ENCODE data around the gene RALY. TPM values are rescaled to one million over a fixed set of nuclear protein-coding genes. Genes with fewer than 3 reads are reported as not detected.

The RALY gene
- total RNA-seq, 1 experiment from 2014 or later, result 164 TPM

GRCh38 chr20:33948480-33948879 lies 45.2 kb upstream of the RALY start:
- H3K27ac ChIP-seq (ENCODE audit: low read length), result no peak overlapping the region
- H3K36me3 ChIP-seq (ENCODE audit: control insufficient read depth, insufficient read depth, low read length), result no peaks in the 10 kb centered on the region
- intact Hi-C loops (cut with micrococcal nuclease; ENCODE audit: unreplicated experiment), result no loop called here
- in situ Hi-C loops (cut with HindIII; ENCODE audit: low pct_unique_long_range_greater_than_20kb, low sequenced_read_pairs), result no loop called here
- POLR2A ChIA-PET, result no interaction called here
- peaks cover 8% of the 10 kb centered on the region; the same call in 1 of the 2 replicates for H3K9me3 ChIP-seq (ENCODE audit: control insufficient read depth, insufficient read depth, low read depth, low read length)
- TF ChIP-seq REST (IDR thresholded peaks at IDR 0.05; ENCODE audit: insufficient read depth in 1 of 2, low read depth in 2 of 2, low read length in 1 of 2), result no peak
- DNase-seq (ENCODE audit: low read depth, low spot score) (no peak), ATAC-seq (no peak)
- CTCF ChIA-PET, result no interaction called here
- H3K27me3 ChIP-seq (ENCODE audit: control insufficient read depth, insufficient read depth, low read length), result no peaks in the 10 kb centered on the region
- BruUV-seq (replicated peaks), result no TSS peak
- no peak overlapping the region for H3K4me3 ChIP-seq (ENCODE audit: low read depth in 2 of 2, low read length in 2 of 2)
- no peaks in the 10 kb centered on the region for H3K4me1 ChIP-seq (ENCODE audit: control insufficient read depth, insufficient read depth, low read length)

- no TSS peak for BruUV-seq (replicated peaks)
- CTCF ChIA-PET, result interaction anchor here (0.7 kb wide), 1 partner anchor 8 kb away, joined by 11 read pairs; no protein-coding TSS in a partner anchor
- H3K27me3 ChIP-seq (ENCODE audit: control insufficient read depth, insufficient read depth, low read length), result no peaks in the 10 kb centered on the region
These were observed 42.5 kb upstream of the RALY start for GRCh38 chr20:33951171-33951570.

GRCh38 chr20:33954504-33954903 lies 39.2 kb upstream of the RALY start:
- TF ChIP-seq CTCF (IDR thresholded peaks at IDR 0.05) (no peak), POLR2AphosphoS5 (IDR thresholded peaks at IDR 0.05; ENCODE audit: low read depth, low read length) (no peak), REST (IDR thresholded peaks at IDR 0.05; ENCODE audit: insufficient read depth in 1 of 2, low read depth in 2 of 2, low read length in 1 of 2) (no peak), TCF7L2 (IDR thresholded peaks at IDR 0.05; ENCODE audit: low read depth, low read length) (no peak), SIN3A (IDR thresholded peaks at IDR 0.05; ENCODE audit: borderline replicate concordance, insufficient read depth, low read depth, low read length) (no peak)
- ChIA-PET CTCF (no interaction called here), POLR2A (no interaction called here)
- in situ Hi-C loops (cut with HindIII; ENCODE audit: low pct_unique_long_range_greater_than_20kb, low sequenced_read_pairs), result no loop called here
- Histone ChIP-seq H3K27me3 (ENCODE audit: control insufficient read depth, insufficient read depth, low read length) (no peaks in the 10 kb centered on the region), H3K4me3 (ENCODE audit: low read depth in 2 of 2, low read length in 2 of 2) (no peak overlapping the region), H3K4me1 (ENCODE audit: control insufficient read depth, insufficient read depth, low read length) (no peaks in the 10 kb centered on the region), H3K36me3 (ENCODE audit: control insufficient read depth, insufficient read depth, low read length) (no peaks in the 10 kb centered on the region), H3K9me3 (ENCODE audit: control insufficient read depth, insufficient read depth, low read depth, low read length) (no peaks in the 10 kb centered on the region), H3K27ac (ENCODE audit: low read length) (no peak overlapping the region)
- DNase-seq (ENCODE audit: low read depth, low spot score) (no peak), ATAC-seq (no peak)
- BruUV-seq (replicated peaks), result no TSS peak
- intact Hi-C loops (cut with micrococcal nuclease; ENCODE audit: unreplicated experiment), result no loop called here

More at GRCh38 chr20:33951171-33951570, 42.5 kb upstream of the RALY start:
- intact Hi-C loops (cut with micrococcal nuclease; ENCODE audit: unreplicated experiment) (no loop called here), in situ Hi-C loops (cut with HindIII; ENCODE audit: low pct_unique_long_range_greater_than_20kb, low sequenced_read_pairs) (no loop called here)
- H3K36me3 ChIP-seq (ENCODE audit: control insufficient read depth, insufficient read depth, low read length), result no peaks in the 10 kb centered on the region
- TF ChIP-seq SIN3A (IDR thresholded peaks at IDR 0.05; ENCODE audit: borderline replicate concordance, insufficient read depth, low read depth, low read length), result no peak
- ATAC-seq, result no peak
- no peak overlapping the region for H3K4me3 ChIP-seq (ENCODE audit: low read depth in 2 of 2, low read length in 2 of 2)
- DNase-seq (ENCODE audit: low read depth, low spot score), result no peak
- no peak overlapping the region for H3K27ac ChIP-seq (ENCODE audit: low read length)
- POLR2A ChIA-PET, result no interaction called here
- H3K9me3 ChIP-seq (ENCODE audit: control insufficient read depth, insufficient read depth, low read depth, low read length), result peaks cover 8% of the 10 kb centered on the region; the same call in 1 of the 2 replicates
- no peaks in the 10 kb centered on the region for H3K4me1 ChIP-seq (ENCODE audit: control insufficient read depth, insufficient read depth, low read length)
